ENCODE measurements around the gene KDR.

The KDR gene

DNA sequence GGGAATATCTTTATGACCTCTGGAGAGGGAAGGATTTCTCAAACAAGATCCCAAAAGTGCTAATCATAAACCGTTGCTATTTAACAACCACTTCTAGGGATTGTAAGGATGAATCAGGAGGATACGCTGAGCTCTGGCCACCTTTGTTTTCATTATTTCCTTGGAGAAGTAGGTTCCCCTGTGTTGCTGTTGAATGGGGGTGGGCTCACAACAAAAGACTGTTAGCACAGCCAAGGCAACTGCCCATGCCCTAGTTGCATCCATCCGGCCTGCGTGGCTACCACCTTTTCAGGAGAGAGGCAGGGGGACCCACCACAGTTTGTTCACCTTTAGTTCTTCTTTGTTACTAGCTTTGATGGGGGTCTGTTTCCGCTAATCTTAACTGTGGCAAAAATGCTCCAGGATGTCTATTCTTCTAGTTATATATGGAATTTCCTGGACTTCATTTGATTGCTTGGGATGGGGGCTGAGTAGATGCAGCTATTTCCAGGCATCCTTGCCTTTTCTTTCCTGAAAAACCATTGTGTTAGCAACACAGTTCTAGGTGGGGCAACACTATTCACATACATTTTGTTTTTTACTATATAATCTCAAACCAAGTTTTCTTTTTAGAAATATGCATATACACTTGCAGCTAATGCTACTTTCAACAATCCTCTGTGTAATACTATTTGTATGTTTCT, 95.4 kb downstream of the KDR start:
- DNase-seq (ENCODE audit: low spot score) = no peak

DNA sequence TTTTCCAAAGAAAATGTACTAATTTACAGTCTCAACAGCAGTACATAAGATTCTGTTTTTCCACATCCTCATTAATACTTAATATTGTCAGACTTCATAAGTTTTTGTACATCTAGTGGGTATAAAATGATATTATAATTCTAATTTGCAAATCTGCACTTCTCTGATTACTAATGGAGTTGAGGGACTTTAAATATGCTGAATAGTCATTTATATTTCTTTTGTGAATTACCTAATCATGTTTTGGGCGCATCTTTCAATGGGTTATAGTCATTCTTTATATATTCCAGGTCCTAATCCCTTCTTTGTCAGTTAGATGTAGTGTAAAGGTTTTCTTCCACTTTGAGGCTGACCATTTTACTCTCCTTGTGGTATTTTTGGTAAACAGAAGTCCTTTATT, 96.1 kb downstream of the KDR start:
- no peak for DNase-seq (ENCODE audit: low spot score)

Data from AG20443 (cell line).